Rectal smooth muscle tissue (tissue), 1 donor: ENCODE measurements around the gene SNRNP35.
"Not testable (repeated sequence)": the region's sequence is repeated elsewhere in the genome, so short reads cannot be mapped to it uniquely, and the experiment has no call there.

Source experiments
- H3K27ac ChIP-seq: one replicate; pipeline ENCODE4 v1.7.0; 2013; ENCODE audit warnings: low read depth, low read length, inconsistent platforms
- H3K27me3 ChIP-seq: one replicate; pipeline ENCODE4 v1.7.0; 2013; ENCODE audit warnings: low read length; ENCODE audit not compliant: control insufficient read depth, insufficient read depth
- H3K36me3 ChIP-seq: one replicate; pipeline ENCODE4 v1.7.0; 2013; ENCODE audit warnings: low read length; ENCODE audit not compliant: control insufficient read depth, insufficient read depth
- H3K4me1 ChIP-seq: one replicate; pipeline ENCODE4 v1.7.0; 2013; ENCODE audit warnings: low read length; ENCODE audit not compliant: control insufficient read depth, insufficient read depth
- H3K4me3 ChIP-seq: one replicate; pipeline ENCODE4 v1.7.0; 2013; ENCODE audit warnings: low read length
- H3K9ac ChIP-seq: one replicate; pipeline ENCODE4 v1.7.0; 2013; ENCODE audit warnings: low read length

The SNRNP35 gene

GRCh38 chr12:123498126-123498825 is 40.3 kb downstream of the SNRNP35 start:
- no peak overlapping the region for H3K4me3 ChIP-seq
- H3K36me3 ChIP-seq = no peaks in the 10 kb centered on the region
- H3K9ac ChIP-seq = no peak overlapping the region
- H3K27ac ChIP-seq = no peak overlapping the region
- no peaks in the 10 kb centered on the region for H3K4me1 ChIP-seq
- no peaks in the 10 kb centered on the region for H3K27me3 ChIP-seq

GRCh38 chr12:123499332-123499731 is 41.4 kb downstream of the SNRNP35 start:
- H3K36me3 ChIP-seq = no peaks in the 10 kb centered on the region
- H3K4me1 ChIP-seq = no peaks in the 10 kb centered on the region
- no peak overlapping the region for H3K27ac ChIP-seq
- no peak overlapping the region for H3K4me3 ChIP-seq
- no peaks in the 10 kb centered on the region for H3K27me3 ChIP-seq
- no peak overlapping the region for H3K9ac ChIP-seq

- H3K27ac ChIP-seq = no peak overlapping the region
- no peaks in the 10 kb centered on the region for H3K36me3 ChIP-seq
Observed at GRCh38 chr12:123502163-123502704, 44.3 kb downstream of the SNRNP35 start.

GRCh38 chr12:123506059-123506842 is 48.3 kb downstream of the SNRNP35 start:
- no peak overlapping the region for H3K4me3 ChIP-seq
- no peaks in the 10 kb centered on the region for H3K27me3 ChIP-seq
- no peak overlapping the region for H3K9ac ChIP-seq
- H3K36me3 ChIP-seq = peaks cover 2% of the 10 kb centered on the region
- no peaks in the 10 kb centered on the region for H3K4me1 ChIP-seq
- no peak overlapping the region for H3K27ac ChIP-seq

More at GRCh38 chr12:123502163-123502704, 44.3 kb downstream of the SNRNP35 start:
- Histone ChIP-seq H3K4me3 (no peak overlapping the region), H3K27me3 (no peaks in the 10 kb centered on the region), H3K9ac (no peak overlapping the region), H3K4me1 (no peaks in the 10 kb centered on the region)

GRCh38 chr12:123506843-123507236 is 48.9 kb downstream of the SNRNP35 start:
- no peak overlapping the region for H3K4me3 ChIP-seq
- H3K4me1 ChIP-seq = no peaks in the 10 kb centered on the region
- H3K36me3 ChIP-seq = peaks cover 5% of the 10 kb centered on the region
- H3K9ac ChIP-seq = no peak overlapping the region
- no peak overlapping the region for H3K27ac ChIP-seq
- H3K27me3 ChIP-seq = no peaks in the 10 kb centered on the region

- H3K9ac ChIP-seq = no peak overlapping the region
- peaks cover 20% of the 10 kb centered on the region for H3K36me3 ChIP-seq
- no peak overlapping the region for H3K27ac ChIP-seq
- no peaks in the 10 kb centered on the region for H3K27me3 ChIP-seq
- no peak overlapping the region for H3K4me3 ChIP-seq
- no peaks in the 10 kb centered on the region for H3K4me1 ChIP-seq
Observed at GRCh38 chr12:123512838-123513665, 55.1 kb downstream of the SNRNP35 start.

GRCh38 chr12:123513805-123514204 is 55.9 kb downstream of the SNRNP35 start:
- H3K36me3 ChIP-seq = peaks cover 20% of the 10 kb centered on the region
- H3K27me3 ChIP-seq = no peaks in the 10 kb centered on the region
- H3K4me3 ChIP-seq = no peak overlapping the region
- H3K27ac ChIP-seq = no peak overlapping the region
- no peak overlapping the region for H3K9ac ChIP-seq
- H3K4me1 ChIP-seq = no peaks in the 10 kb centered on the region

- not testable (repeated sequence) for H3K4me3 ChIP-seq, H3K27ac ChIP-seq
- peaks cover 20% of the 10 kb centered on the region for H3K36me3 ChIP-seq
Observed at GRCh38 chr12:123514582-123515221, 56.8 kb downstream of the SNRNP35 start.

GRCh38 chr12:123516216-123516780 is 58.4 kb downstream of the SNRNP35 start:
- H3K36me3 ChIP-seq = peaks cover 20% of the 10 kb centered on the region
- H3K9ac ChIP-seq = no peak overlapping the region
- no peaks in the 10 kb centered on the region for H3K27me3 ChIP-seq
- H3K27ac ChIP-seq = no peak overlapping the region
- no peak overlapping the region for H3K4me3 ChIP-seq
- H3K4me1 ChIP-seq = no peaks in the 10 kb centered on the region

More at GRCh38 chr12:123514582-123515221, 56.8 kb downstream of the SNRNP35 start:
- H3K9ac ChIP-seq, H3K27me3 ChIP-seq, H3K4me1 ChIP-seq: not testable (repeated sequence)
